Central memory CD8-positive, alpha-beta T cell (primary cell): ENCODE data around the gene PGAM4.
"Not testable (repeated sequence)": the region's sequence is repeated elsewhere in the genome, so short reads cannot be mapped to it uniquely, and the experiment has no call there.

Experiments used
- ATAC-seq: fragments of 150-1000 bp; cut with Tn5 transposase; replicated peaks from 2 replicates; pipeline ENCODE4 v1.10.0; 2022; ENCODE audit warnings: mild to moderate bottlenecking, moderate FRiP score, moderate number of reproducible peaks; ENCODE audit not compliant: poor library complexity, severe bottlenecking; ENCODE audit errors: extremely low read depth
- DNase-seq, 2 donors: peaks; one replicate each; pipeline ENCODE4 v3.0.0; 2021; ENCODE audit warnings: low spot score in 2 of 2
- H3K27ac Mint-ChIP-seq: one replicate; pipeline ENCODE4 v1.8.0; 2022; ENCODE audit warnings: low read depth, mild to moderate bottlenecking, moderate library complexity, mixed read lengths
- H3K27me3 Mint-ChIP-seq: one replicate; pipeline ENCODE4 v1.8.0; 2022; ENCODE audit warnings: mixed read lengths
- H3K36me3 Mint-ChIP-seq: one replicate; pipeline ENCODE4 v1.8.0; 2022; ENCODE audit warnings: mild to moderate bottlenecking, moderate library complexity, mixed read lengths; ENCODE audit not compliant: insufficient read depth
- H3K4me1 Mint-ChIP-seq: one replicate; pipeline ENCODE4 v1.8.0; 2022; ENCODE audit warnings: mixed read lengths
- H3K4me3 Mint-ChIP-seq: one replicate; pipeline ENCODE4 v1.8.0; 2022; ENCODE audit warnings: mild to moderate bottlenecking, moderate library complexity, mixed read lengths
- H3K9me3 Mint-ChIP-seq: one replicate; pipeline ENCODE4 v1.8.0; 2022; ENCODE audit warnings: mixed read lengths

PGAM4 gene

DNA sequence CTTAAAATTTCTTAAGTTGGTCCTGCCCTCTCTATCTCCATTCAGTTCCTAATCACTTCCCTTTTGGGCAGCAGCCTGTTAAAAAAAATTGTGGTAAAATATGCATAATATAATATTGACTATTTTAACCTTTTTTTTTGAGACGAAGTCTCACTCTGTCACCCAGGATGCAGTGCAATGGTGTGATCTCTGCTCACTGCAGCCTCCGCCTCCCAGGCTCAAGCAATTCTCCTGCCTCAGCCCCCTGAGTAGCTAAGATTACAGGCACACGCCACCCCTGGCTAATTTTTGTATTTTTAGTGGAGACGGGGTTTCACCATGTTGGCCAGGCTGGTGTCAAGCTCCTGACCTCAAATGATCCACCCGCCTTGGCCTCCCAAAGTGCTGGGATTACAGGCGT, 50.1 kb downstream of the PGAM4 start:
- H3K4me3 Mint-ChIP-seq, H3K27me3 Mint-ChIP-seq, ATAC-seq, H3K9me3 Mint-ChIP-seq, DNase-seq, H3K36me3 Mint-ChIP-seq: not testable (repeated sequence)
- Mint-ChIP-seq H3K4me1 (peaks cover 12% of the 10 kb centered on the region), H3K27ac (peak overlapping the region; percentile 46)

DNA sequence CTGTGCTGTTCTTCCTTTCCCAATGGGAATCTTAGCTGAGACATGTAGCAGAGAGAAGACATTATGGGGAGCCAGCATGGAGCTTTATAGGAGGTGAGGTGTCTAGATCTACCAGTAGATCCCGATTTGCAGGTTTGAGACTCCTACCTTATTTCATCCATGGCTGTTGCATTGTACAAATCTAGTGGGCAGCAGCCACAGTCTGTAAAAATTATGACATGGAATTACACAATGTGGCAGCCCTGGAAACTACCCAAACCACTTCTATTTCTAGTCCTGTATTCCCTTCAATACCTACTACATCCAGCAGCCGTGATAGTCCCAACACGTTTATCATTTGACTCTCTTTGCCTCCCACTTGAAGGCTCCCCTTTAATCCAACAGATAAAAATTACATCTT, 50.9 kb downstream of the PGAM4 start:
- Mint-ChIP-seq H3K9me3 (no peaks in the 10 kb centered on the region), H3K27ac (no peak overlapping the region)

More for the DNA sequence above, 50.9 kb downstream of the PGAM4 start:
- no peak for DNase-seq
- Mint-ChIP-seq H3K4me1 (peaks cover 12% of the 10 kb centered on the region), H3K27me3 (no peaks in the 10 kb centered on the region), H3K4me3 (no peak overlapping the region), H3K36me3 (no peaks in the 10 kb centered on the region)
- ATAC-seq = no peak
